Stomach smooth muscle (tissue), 2 donors: ENCODE results near the gene STON1.
A peak's percentile ranks its signal among the peaks of the same experiment; 100 is the strongest.
"Not testable (repeated sequence)": the region's sequence is repeated elsewhere in the genome, so short reads cannot be mapped to it uniquely, and the experiment has no call there.

Source experiments
- H3K27ac ChIP-seq: one replicate; pipeline ENCODE4 v1.7.0; 2013; ENCODE audit warnings: mild to moderate bottlenecking, low read length, inconsistent platforms
- H3K27me3 ChIP-seq, 2 donors: one replicate each; pipeline ENCODE4 v1.7.0; 2013; ENCODE audit warnings: low read length in 2 of 2; ENCODE audit not compliant: insufficient read depth in 2 of 2, control insufficient read depth in 1 of 2
- H3K36me3 ChIP-seq, 2 donors: one replicate each; pipeline ENCODE4 v1.7.0; 2013; ENCODE audit warnings: low read length in 2 of 2; ENCODE audit not compliant: control insufficient read depth in 2 of 2, insufficient read depth in 2 of 2
- H3K4me1 ChIP-seq: one replicate; pipeline ENCODE4 v1.7.0; 2013; ENCODE audit warnings: low read length; ENCODE audit not compliant: control insufficient read depth, insufficient read depth
- H3K4me3 ChIP-seq, 2 donors: one replicate each; pipeline ENCODE4 v1.7.0; 2013; ENCODE audit warnings: low read length in 2 of 2
- H3K9ac ChIP-seq, 2 donors: one replicate each; pipeline ENCODE4 v1.7.0; 2013; ENCODE audit warnings: low read length in 2 of 2, mild to moderate bottlenecking in 1 of 2
- H3K9me3 ChIP-seq, 2 donors: one replicate each; pipeline ENCODE4 v1.7.0; 2013; ENCODE audit warnings: low read length in 2 of 2; ENCODE audit not compliant: control insufficient read depth in 2 of 2
- donor health status: healthy.
- donor health status: Pancreatic carcinoma.

The STON1 gene

DNA sequence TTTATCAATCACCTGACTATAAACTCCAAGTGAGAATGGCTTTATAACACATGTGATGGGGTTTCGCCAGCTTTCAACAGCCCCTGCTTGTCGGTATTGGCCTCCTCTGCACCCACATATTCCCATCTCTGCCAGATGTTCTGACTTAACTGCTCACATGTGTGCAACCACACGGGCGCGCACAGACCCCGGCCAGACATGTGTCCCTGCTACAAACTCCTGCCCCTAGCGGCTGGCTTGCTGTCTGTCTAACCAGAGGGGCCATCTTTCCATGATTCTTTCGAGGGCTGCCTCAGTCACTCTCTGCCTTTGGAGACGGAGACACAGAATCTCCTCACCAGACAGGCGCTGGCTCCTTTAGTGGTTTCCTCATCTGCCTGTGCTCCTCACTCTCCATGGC, 15.3 kb downstream of the STON1 start:
- H3K4me1 ChIP-seq, result peaks cover 51% of the 10 kb centered on the region
- H3K27ac ChIP-seq, result peak overlapping the region; percentile 41
- no peaks in the 10 kb centered on the region for H3K9me3 ChIP-seq
- no peak overlapping the region for H3K9ac ChIP-seq
- H3K4me3 ChIP-seq, result peak overlapping the region in 1 of 2 donors; percentile 22
- H3K27me3 ChIP-seq, result no peaks in the 10 kb centered on the region
- H3K36me3 ChIP-seq, result peaks cover 2% of the 10 kb centered on the region in 2 donors

GRCh38 chr2:48548840-48549239, 18.9 kb downstream of the STON1 start:
- no peaks in the 10 kb centered on the region for H3K9me3 ChIP-seq
- peaks cover 55% of the 10 kb centered on the region for H3K4me1 ChIP-seq
- peaks cover 0 to 2% of the 10 kb centered on the region in 2 donors for H3K36me3 ChIP-seq
- no peak overlapping the region for H3K4me3 ChIP-seq
- H3K9ac ChIP-seq, result no peak overlapping the region
- no peaks in the 10 kb centered on the region for H3K27me3 ChIP-seq
- peak overlapping the region; percentile 55 for H3K27ac ChIP-seq

- peaks cover 0 to 2% of the 10 kb centered on the region in 2 donors for H3K36me3 ChIP-seq
- no peak overlapping the region for H3K9ac ChIP-seq
- no peak overlapping the region for H3K27ac ChIP-seq
- peaks cover 54% of the 10 kb centered on the region for H3K4me1 ChIP-seq
- H3K4me3 ChIP-seq, result no peak overlapping the region
- no peaks in the 10 kb centered on the region for H3K9me3 ChIP-seq
- no peaks in the 10 kb centered on the region for H3K27me3 ChIP-seq
Observed at GRCh38 chr2:48549972-48550371, 20.0 kb downstream of the STON1 start.

DNA sequence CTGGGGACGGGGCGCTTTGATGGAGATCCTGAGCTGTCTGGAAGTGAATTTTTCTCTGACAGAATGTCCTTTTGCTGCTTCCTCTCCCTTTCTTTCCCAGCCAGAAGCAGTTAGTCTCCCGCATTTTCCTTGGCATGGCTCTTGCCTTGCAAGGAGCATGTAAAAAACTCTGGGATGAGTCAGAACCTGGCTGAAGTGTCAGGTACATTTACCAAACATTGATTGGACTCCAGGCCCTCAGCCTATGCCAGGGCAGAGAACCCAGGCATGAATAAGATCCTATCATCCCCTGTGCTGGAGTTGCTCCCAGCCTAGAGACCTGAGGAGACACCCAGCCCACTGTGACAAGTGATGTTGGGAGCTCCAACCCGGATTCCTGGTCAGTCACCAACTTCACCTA, 21.6 kb downstream of the STON1 start:
- Histone ChIP-seq H3K9me3 (no peaks in the 10 kb centered on the region), H3K4me3 (no peak overlapping the region), H3K9ac (no peak overlapping the region), H3K36me3 (peaks cover 0 to 2% of the 10 kb centered on the region in 2 donors), H3K27me3 (no peaks in the 10 kb centered on the region), H3K27ac (peak overlapping the region; percentile 46), H3K4me1 (peaks cover 40% of the 10 kb centered on the region)

DNA sequence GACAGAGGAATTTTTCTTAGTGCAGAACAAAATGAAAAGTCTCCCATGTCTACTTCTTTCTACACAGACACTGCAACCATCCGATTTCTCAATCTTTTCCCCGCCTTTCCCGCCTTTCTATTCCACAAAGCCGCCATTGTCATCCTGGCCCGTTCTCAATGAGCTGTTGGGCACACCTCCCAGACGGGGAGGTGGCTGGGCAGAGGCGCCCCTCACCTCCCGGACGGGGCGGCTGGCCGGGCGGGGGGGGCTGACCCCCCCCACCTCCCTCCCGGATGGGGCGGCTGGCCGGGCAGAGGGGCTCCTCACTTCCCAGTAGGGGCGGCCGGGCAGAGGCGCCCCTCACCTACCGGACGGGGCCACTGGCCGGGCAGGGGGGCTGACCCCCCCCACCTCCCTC, 25.1 kb downstream of the STON1 start:
- not testable (repeated sequence) for H3K4me3 ChIP-seq, H3K9ac ChIP-seq, H3K27ac ChIP-seq, H3K27me3 ChIP-seq, H3K36me3 ChIP-seq, H3K9me3 ChIP-seq
- peaks cover 23% of the 10 kb centered on the region for H3K4me1 ChIP-seq

- Histone ChIP-seq H3K4me1 (peaks cover 11% of the 10 kb centered on the region), H3K36me3 (peaks cover 3 to 9% of the 10 kb centered on the region in 2 donors), H3K27ac (no peak overlapping the region), H3K9me3 (no peaks in the 10 kb centered on the region), H3K4me3 (no peak overlapping the region), H3K9ac (no peak overlapping the region), H3K27me3 (no peaks in the 10 kb centered on the region)
Observed at GRCh38 chr2:48558456-48558855, 28.5 kb downstream of the STON1 start.

DNA sequence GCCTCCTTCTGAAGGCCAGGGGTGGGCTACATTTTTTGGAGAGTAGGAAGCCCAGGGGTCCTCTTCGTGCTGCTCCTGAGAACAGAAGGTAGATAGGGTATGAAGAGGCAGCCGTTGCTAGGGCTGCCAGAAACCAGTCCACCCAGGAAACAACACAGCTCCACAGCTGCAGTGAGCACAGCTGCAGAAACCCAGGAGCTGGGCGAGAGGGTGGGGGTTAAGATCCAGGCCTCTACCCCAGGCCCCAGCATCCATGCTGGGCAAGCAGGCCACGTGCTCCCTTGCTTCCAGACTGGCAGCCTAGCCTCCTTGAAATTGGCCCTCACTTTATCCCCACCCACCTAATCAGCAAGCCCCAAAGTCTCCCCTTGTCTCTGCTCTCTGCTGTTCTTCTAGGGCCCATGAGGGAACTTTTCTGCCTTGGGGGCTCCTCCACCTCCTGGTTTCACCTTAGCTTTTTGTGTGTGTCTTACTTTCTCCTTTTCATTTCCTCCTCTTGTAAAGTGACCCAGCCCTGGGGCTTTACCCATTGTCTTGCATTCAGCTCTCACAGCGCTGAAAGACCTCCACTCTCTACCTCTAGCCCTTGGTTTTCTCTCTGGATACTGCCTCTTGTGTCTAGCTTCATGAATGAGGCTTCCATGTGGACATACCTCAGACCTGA, 30.7 kb downstream of the STON1 start:
- Histone ChIP-seq H3K9ac (no peak overlapping the region), H3K27me3 (no peaks in the 10 kb centered on the region), H3K9me3 (no peaks in the 10 kb centered on the region), H3K27ac (peak overlapping the region; percentile 58), H3K36me3 (peaks cover 3 to 9% of the 10 kb centered on the region in 2 donors), H3K4me1 (peaks cover 5% of the 10 kb centered on the region), H3K4me3 (no peak overlapping the region)

DNA sequence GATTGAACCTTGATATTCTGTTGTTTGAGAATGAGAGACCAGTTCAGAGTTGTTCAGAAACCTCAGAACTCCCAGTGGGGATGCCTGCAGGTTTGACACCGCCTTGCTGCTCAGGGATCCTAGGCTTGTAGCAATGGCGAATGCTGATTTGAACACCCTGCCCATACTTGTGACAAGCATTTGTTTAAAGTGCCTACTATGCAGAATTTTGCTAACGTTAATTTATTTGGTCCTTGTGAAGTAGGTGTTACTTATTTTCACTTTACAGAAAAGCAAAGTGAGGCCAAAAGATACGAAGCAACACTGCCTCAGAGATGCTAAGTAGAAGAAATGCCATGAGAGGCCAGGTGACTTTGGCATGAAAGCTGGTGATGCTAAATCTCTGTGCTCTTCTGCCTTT, 32.3 kb downstream of the STON1 start:
- Histone ChIP-seq H3K9me3 (no peaks in the 10 kb centered on the region), H3K9ac (no peak overlapping the region), H3K4me3 (no peak overlapping the region), H3K4me1 (peaks cover 14% of the 10 kb centered on the region), H3K27ac (no peak overlapping the region), H3K27me3 (no peaks in the 10 kb centered on the region), H3K36me3 (peaks cover 3 to 9% of the 10 kb centered on the region in 2 donors)

- Histone ChIP-seq H3K9ac (peak overlapping the region in 1 of 2 donors; percentile 29), H3K4me1 (peaks cover 35% of the 10 kb centered on the region), H3K27ac (peak overlapping the region; percentile 60), H3K9me3 (no peaks in the 10 kb centered on the region), H3K4me3 (peak overlapping the region in 1 of 2 donors; percentile 15), H3K36me3 (peaks cover 7 to 10% of the 10 kb centered on the region in 2 donors), H3K27me3 (no peaks in the 10 kb centered on the region)
Observed at GRCh38 chr2:48566592-48567310, 36.8 kb downstream of the STON1 start.

GRCh38 chr2:48567671-48568070, 37.7 kb downstream of the STON1 start:
- Histone ChIP-seq H3K4me3 (no peak overlapping the region), H3K9me3 (no peaks in the 10 kb centered on the region), H3K36me3 (peaks cover 3 to 8% of the 10 kb centered on the region in 2 donors), H3K27me3 (no peaks in the 10 kb centered on the region), H3K27ac (peak overlapping the region; percentile 1), H3K9ac (no peak overlapping the region), H3K4me1 (peaks cover 35% of the 10 kb centered on the region)

- Histone ChIP-seq H3K4me3 (no peak overlapping the region), H3K9me3 (no peaks in the 10 kb centered on the region), H3K4me1 (peaks cover 32% of the 10 kb centered on the region), H3K36me3 (peaks cover 3 to 9% of the 10 kb centered on the region in 2 donors), H3K27ac (peak overlapping the region; percentile 1), H3K27me3 (no peaks in the 10 kb centered on the region), H3K9ac (no peak overlapping the region)
Observed at GRCh38 chr2:48568547-48568946, 38.6 kb downstream of the STON1 start.
